ENCODE measurements around the gene ABI3. TPM values are rescaled to one million over a fixed set of nuclear protein-coding genes. Genes with fewer than 3 reads are reported as not detected.

ABI3 gene
- total and polyA plus RNA-seq, 8 donors = 1.3 to 72.4 (median 6.8) TPM

GRCh38 chr17:49191917-49192741, 18.4 kb upstream of the ABI3 start:
- WGBS, 5 donors = 0 to 1% (median 1%) methylated on average over 28 to 53 of the region's 53 CpGs
- H3K9me3 ChIP-seq = no peaks in the 10 kb centered on the region
- H3K27me3 ChIP-seq = no peaks in the 10 kb centered on the region
- no peak for TF ChIP-seq POLR2A (IDR thresholded peaks at IDR 0.05)
- peak; percentile 40 to 59 (median 58) for TF ChIP-seq POLR2AphosphoS5 (IDR thresholded peaks at IDR 0.05)
- TF ChIP-seq EP300 (IDR thresholded peaks at IDR 0.05) = no peak
- no peak for TF ChIP-seq CTCF (IDR thresholded peaks at IDR 0.05)
- H3K4me3 ChIP-seq = peak overlapping the region; percentile 77 to 85 (median 80)
- peak overlapping the region; percentile 89 to 98 (median 97) for H3K27ac ChIP-seq
- intact Hi-C loops (cut with DNase I; ENCODE audit: low total_unique reads) = no loop called here
- H3K4me1 ChIP-seq = peaks cover 0 to 21% (median 17%) of the 10 kb centered on the region in 4 donors
- peak; percentile 94 to 96 for DNase-seq
- H3K36me3 ChIP-seq = no peaks in the 10 kb centered on the region

- Histone ChIP-seq H3K4me1 (peaks cover 0 to 21% (median 17%) of the 10 kb centered on the region in 4 donors), H3K9me3 (no peaks in the 10 kb centered on the region), H3K27ac (peak overlapping the region; percentile 12 to 98 (median 97)), H3K4me3 (peak overlapping the region; percentile 77 to 85 (median 80)), H3K27me3 (no peaks in the 10 kb centered on the region), H3K36me3 (no peaks in the 10 kb centered on the region)
- intact Hi-C loops (cut with DNase I; ENCODE audit: low total_unique reads) = no loop called here
- TF ChIP-seq POLR2AphosphoS5 (IDR thresholded peaks at IDR 0.05) (no peak), POLR2A (IDR thresholded peaks at IDR 0.05) (no peak), EP300 (IDR thresholded peaks at IDR 0.05) (no peak), CTCF (IDR thresholded peaks at IDR 0.05) (no peak)
- WGBS, 5 donors = 7 to 15% (median 9%) methylated on average over 21 of the region's 21 CpGs
- peak; percentile 43 to 82 for DNase-seq
Observed at GRCh38 chr17:49193513-49194296, 16.8 kb upstream of the ABI3 start.

GRCh38 chr17:49194297-49194607, 16.3 kb upstream of the ABI3 start:
- Histone ChIP-seq H3K4me1 (peaks cover 0 to 21% (median 17%) of the 10 kb centered on the region in 4 donors), H3K9me3 (no peaks in the 10 kb centered on the region), H3K27me3 (no peaks in the 10 kb centered on the region), H3K36me3 (no peaks in the 10 kb centered on the region), H3K27ac (peak overlapping the region in 3 of 5 donors; percentile 97 to 98 (median 97)), H3K4me3 (peak overlapping the region in 2 of 4 donors; percentile 77 to 83)
- intact Hi-C loops (cut with DNase I; ENCODE audit: low total_unique reads) = no loop called here
- no peak for DNase-seq
- WGBS, 5 donors = 62 to 75% (median 70%) methylated on average over 3 of the region's 3 CpGs
- TF ChIP-seq CTCF (IDR thresholded peaks at IDR 0.05) = no peak
- TF ChIP-seq POLR2A (IDR thresholded peaks at IDR 0.05) = no peak
- no peak for TF ChIP-seq EP300 (IDR thresholded peaks at IDR 0.05)
- TF ChIP-seq POLR2AphosphoS5 (IDR thresholded peaks at IDR 0.05) = no peak

GRCh38 chr17:49195751-49196150, 14.8 kb upstream of the ABI3 start:
- no peak for TF ChIP-seq EP300 (IDR thresholded peaks at IDR 0.05)
- TF ChIP-seq POLR2A (IDR thresholded peaks at IDR 0.05) = no peak
- TF ChIP-seq POLR2AphosphoS5 (IDR thresholded peaks at IDR 0.05) = no peak
- TF ChIP-seq CTCF (IDR thresholded peaks at IDR 0.05) = no peak
- H3K27me3 ChIP-seq = no peaks in the 10 kb centered on the region
- peaks cover 0 to 20% (median 17%) of the 10 kb centered on the region in 4 donors for H3K4me1 ChIP-seq
- WGBS, 5 donors = 60 to 76% (median 65%) methylated on average over 4 of the region's 4 CpGs
- H3K27ac ChIP-seq = no peak overlapping the region
- no peak overlapping the region for H3K4me3 ChIP-seq
- intact Hi-C loops (cut with DNase I; ENCODE audit: low total_unique reads) = no loop called here
- no peaks in the 10 kb centered on the region for H3K36me3 ChIP-seq
- DNase-seq = no peak
- no peaks in the 10 kb centered on the region for H3K9me3 ChIP-seq

All from stomach (tissue), 9 donors.